ENCODE data around the gene UCK2. TPM values are rescaled to one million over a fixed set of nuclear protein-coding genes. Genes with fewer than 3 reads are reported as not detected.

UCK2 gene
- total and polyA plus RNA-seq, 8 donors: 8.6 to 25.7 (median 20.8) TPM

GRCh38 chr1:165902565-165902964, 75.2 kb downstream of the UCK2 start:
- ATAC-seq: no peak
- Histone ChIP-seq H3K4me1 (peaks cover 5% of the 10 kb centered on the region in 2 donors), H3K27ac (no peak overlapping the region), H3K9me3 (no peaks in the 10 kb centered on the region), H3K4me3 (no peak overlapping the region), H3K27me3 (no peaks in the 10 kb centered on the region), H3K36me3 (peaks cover 0 to 33% of the 10 kb centered on the region in 2 donors)
- no peak for TF ChIP-seq CTCF (IDR thresholded peaks at IDR 0.05)
- intact Hi-C loops (cut with DNase I): loop anchor here in 1 of 2 donors (10.0 kb wide), 1 partner anchor 78 kb away; the partner anchor contains the start of gene UCK2
- DNase-seq: no peak

GRCh38 chr1:165903672-165904071, 76.3 kb downstream of the UCK2 start:
- DNase-seq (no peak), ATAC-seq (no peak)
- no peak for TF ChIP-seq CTCF (IDR thresholded peaks at IDR 0.05)
- Histone ChIP-seq H3K36me3 (peaks cover 0 to 39% of the 10 kb centered on the region in 2 donors), H3K4me3 (no peak overlapping the region), H3K4me1 (peaks cover 5% of the 10 kb centered on the region in 2 donors), H3K27me3 (no peaks in the 10 kb centered on the region), H3K27ac (no peak overlapping the region), H3K9me3 (no peaks in the 10 kb centered on the region)
- intact Hi-C loops (cut with DNase I): loop anchor here in 1 of 2 donors (10.0 kb wide), 1 partner anchor 79 kb away; the partner anchor contains the start of gene UCK2

- Histone ChIP-seq H3K36me3 (peaks cover 0 to 46% of the 10 kb centered on the region in 2 donors), H3K9me3 (no peaks in the 10 kb centered on the region)
These were observed 77.5 kb downstream of the UCK2 start for GRCh38 chr1:165904948-165905347.

GRCh38 chr1:165905853-165906252, 78.4 kb downstream of the UCK2 start:
- DNase-seq: no peak
- Histone ChIP-seq H3K27ac (no peak overlapping the region), H3K4me3 (no peak overlapping the region), H3K27me3 (no peaks in the 10 kb centered on the region), H3K4me1 (peaks cover 0 to 4% of the 10 kb centered on the region in 2 donors), H3K9me3 (no peaks in the 10 kb centered on the region), H3K36me3 (peaks cover 0 to 46% of the 10 kb centered on the region in 2 donors)
- intact Hi-C loops (cut with DNase I): loop anchor here in 1 of 2 donors (10.0 kb wide), 1 partner anchor 81 kb away; the partner anchor contains the start of gene UCK2
- ATAC-seq: no peak
- no peak for TF ChIP-seq CTCF (IDR thresholded peaks at IDR 0.05)

More at GRCh38 chr1:165904948-165905347, 77.5 kb downstream of the UCK2 start:
- peaks cover 0 to 4% of the 10 kb centered on the region in 2 donors for H3K4me1 ChIP-seq
- TF ChIP-seq CTCF (IDR thresholded peaks at IDR 0.05): no peak
- no peak overlapping the region for H3K27ac ChIP-seq
- ATAC-seq (no peak), DNase-seq (no peak)
- intact Hi-C loops (cut with DNase I): loop anchor here in 1 of 2 donors (10.0 kb wide), 1 partner anchor 80 kb away; the partner anchor contains the start of gene UCK2
- no peak overlapping the region for H3K4me3 ChIP-seq
- no peaks in the 10 kb centered on the region for H3K27me3 ChIP-seq

- TF ChIP-seq CTCF (IDR thresholded peaks at IDR 0.05): no peak
- ATAC-seq (no peak), DNase-seq (no peak)
- H3K4me3 ChIP-seq: no peak overlapping the region
- no peaks in the 10 kb centered on the region for H3K27me3 ChIP-seq
- H3K27ac ChIP-seq: no peak overlapping the region
- no peaks in the 10 kb centered on the region for H3K9me3 ChIP-seq
- H3K36me3 ChIP-seq: peaks cover 0 to 46% of the 10 kb centered on the region in 2 donors
- peaks cover 0 to 9% of the 10 kb centered on the region in 2 donors for H3K4me1 ChIP-seq
- intact Hi-C loops (cut with DNase I): loop anchor here in 1 of 2 donors (10.0 kb wide), 1 partner anchor 83 kb away; the partner anchor contains the start of gene UCK2
These were observed 79.9 kb downstream of the UCK2 start for GRCh38 chr1:165907256-165907857.

Data from left lung (tissue), 10 donors.